ENCODE measurements around the gene C17orf58. TPM values are rescaled to one million over a fixed set of nuclear protein-coding genes. Genes with fewer than 3 reads are reported as not detected.
"Not testable (repeated sequence)": the region's sequence is repeated elsewhere in the genome, so short reads cannot be mapped to it uniquely, and the experiment has no call there.

Gene C17orf58
- total and polyA plus RNA-seq, 2 experiments from 2014 or later, result 13.5 TPM

- Histone ChIP-seq H3K36me3 (no peaks in the 10 kb centered on the region), H3K4me3 (no peak overlapping the region), H3K4me1 (ENCODE audit: low read depth) (no peaks in the 10 kb centered on the region), H3K27ac (no peak overlapping the region), H3K9me3 (ENCODE audit: low read depth) (no peaks in the 10 kb centered on the region), H3K27me3 (no peaks in the 10 kb centered on the region)
- no peak for DNase-seq (ENCODE audit: low read depth in 1 of 2, low spot score in 1 of 2)
- TF ChIP-seq, protein P1, sequence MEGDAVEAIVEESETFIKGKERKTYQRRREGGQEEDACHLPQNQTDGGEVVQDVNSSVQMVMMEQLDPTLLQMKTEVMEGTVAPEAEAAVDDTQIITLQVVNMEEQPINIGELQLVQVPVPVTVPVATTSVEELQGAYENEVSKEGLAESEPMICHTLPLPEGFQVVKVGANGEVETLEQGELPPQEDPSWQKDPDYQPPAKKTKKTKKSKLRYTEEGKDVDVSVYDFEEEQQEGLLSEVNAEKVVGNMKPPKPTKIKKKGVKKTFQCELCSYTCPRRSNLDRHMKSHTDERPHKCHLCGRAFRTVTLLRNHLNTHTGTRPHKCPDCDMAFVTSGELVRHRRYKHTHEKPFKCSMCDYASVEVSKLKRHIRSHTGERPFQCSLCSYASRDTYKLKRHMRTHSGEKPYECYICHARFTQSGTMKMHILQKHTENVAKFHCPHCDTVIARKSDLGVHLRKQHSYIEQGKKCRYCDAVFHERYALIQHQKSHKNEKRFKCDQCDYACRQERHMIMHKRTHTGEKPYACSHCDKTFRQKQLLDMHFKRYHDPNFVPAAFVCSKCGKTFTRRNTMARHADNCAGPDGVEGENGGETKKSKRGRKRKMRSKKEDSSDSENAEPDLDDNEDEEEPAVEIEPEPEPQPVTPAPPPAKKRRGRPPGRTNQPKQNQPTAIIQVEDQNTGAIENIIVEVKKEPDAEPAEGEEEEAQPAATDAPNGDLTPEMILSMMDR (IDR thresholded peaks at IDR 0.05; ENCODE audit: low read depth, low read length), result no peak
These were observed 5.4 kb downstream of the C17orf58 start for GRCh38 chr17:67990909-67991308.

DNA sequence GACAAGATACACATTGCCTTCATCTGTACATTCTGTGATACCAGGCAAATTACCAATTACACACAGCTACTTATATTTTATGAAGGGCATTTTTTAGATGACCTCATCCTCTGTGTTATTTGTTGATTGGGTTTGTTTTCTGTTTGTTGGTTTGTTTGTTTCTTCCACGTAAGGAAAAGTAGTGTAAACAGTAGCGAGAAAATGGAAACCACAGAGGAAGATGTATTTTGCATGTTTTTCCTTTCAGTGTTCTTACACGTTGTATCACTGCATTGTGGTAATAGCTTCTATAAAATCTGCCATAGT lies 12.9 kb downstream of the C17orf58 start:
- Histone ChIP-seq H3K27ac (no peak overlapping the region), H3K27me3 (no peaks in the 10 kb centered on the region), H3K4me1 (ENCODE audit: low read depth) (no peaks in the 10 kb centered on the region), H3K4me3 (no peak overlapping the region), H3K36me3 (no peaks in the 10 kb centered on the region), H3K9me3 (ENCODE audit: low read depth) (no peaks in the 10 kb centered on the region)
- DNase-seq (ENCODE audit: low read depth in 1 of 2, low spot score in 1 of 2), result no peak
- TF ChIP-seq, protein P1 (IDR thresholded peaks at IDR 0.05; ENCODE audit: low read depth, low read length), result no peak

DNA sequence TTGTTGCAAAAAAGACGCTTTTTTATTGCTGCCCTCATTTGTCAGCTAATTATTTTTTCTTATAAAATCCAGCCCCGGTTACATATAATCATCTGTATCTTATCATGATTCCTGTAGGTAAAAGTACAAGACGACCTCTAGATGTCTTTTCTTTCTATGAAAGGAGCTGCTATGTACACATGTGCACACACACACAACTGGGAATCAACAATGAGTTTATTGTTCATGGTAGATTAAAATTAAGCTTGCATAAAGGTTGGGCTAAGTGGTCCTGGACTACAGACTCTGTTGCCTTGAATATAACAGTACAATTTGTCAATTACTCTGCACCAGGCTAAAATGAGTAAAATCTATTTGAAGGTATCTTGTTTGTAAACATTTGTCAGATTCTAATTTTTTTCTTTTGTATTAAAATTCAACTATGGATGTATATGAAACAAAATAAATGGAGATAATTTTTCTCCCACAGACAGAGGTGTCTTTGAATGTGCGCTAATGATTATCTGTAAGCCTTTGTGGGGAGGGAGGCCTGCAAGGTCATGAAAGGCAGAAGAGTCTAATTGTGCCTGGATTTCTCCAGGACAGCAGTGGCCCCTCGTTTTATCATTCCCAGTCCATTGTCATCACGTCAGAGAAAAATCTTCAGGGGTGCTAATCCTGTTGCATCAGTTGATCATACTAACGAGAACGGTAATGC lies 13.4 kb downstream of the C17orf58 start:
- no peaks in the 10 kb centered on the region for H3K4me1 ChIP-seq (ENCODE audit: low read depth)
- H3K36me3 ChIP-seq, result no peaks in the 10 kb centered on the region
- no peak for DNase-seq (ENCODE audit: low read depth in 1 of 2, low spot score in 1 of 2)
- no peaks in the 10 kb centered on the region for H3K27me3 ChIP-seq
- no peak overlapping the region for H3K4me3 ChIP-seq
- no peak overlapping the region for H3K27ac ChIP-seq
- TF ChIP-seq, protein P1 (IDR thresholded peaks at IDR 0.05; ENCODE audit: low read depth, low read length), result no peak
- no peaks in the 10 kb centered on the region for H3K9me3 ChIP-seq (ENCODE audit: low read depth)

DNA sequence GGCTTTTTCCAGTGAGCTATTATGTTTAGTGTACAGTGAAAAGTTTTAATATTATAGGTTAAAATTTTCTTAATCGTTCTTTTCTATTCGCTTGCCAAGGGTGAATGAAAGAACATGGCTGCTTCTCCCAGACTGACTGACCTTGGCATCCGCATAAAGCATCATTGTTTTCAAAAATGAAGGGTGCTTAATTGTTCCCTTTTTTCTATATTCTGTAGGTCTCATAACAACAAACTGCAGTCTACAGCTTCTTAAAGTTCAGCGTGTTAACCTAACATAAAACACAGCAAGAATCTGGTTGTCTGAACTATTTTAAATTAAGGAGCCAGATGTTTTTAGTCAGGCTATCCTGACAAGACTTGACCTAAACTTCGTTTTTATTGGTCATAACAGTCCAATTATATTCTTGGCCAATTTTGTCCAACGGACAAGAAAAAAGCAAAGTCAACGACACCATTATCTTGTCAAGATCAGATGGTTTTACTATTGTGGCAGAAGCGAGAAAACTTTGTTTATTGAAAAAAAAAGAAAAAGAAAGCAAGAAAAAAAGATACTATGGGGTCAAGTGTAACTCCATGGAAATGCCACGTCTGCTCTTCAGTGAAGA lies 14.1 kb downstream of the C17orf58 start:
- Histone ChIP-seq H3K9me3 (ENCODE audit: low read depth) (no peaks in the 10 kb centered on the region), H3K4me1 (ENCODE audit: low read depth) (no peaks in the 10 kb centered on the region), H3K27me3 (no peaks in the 10 kb centered on the region), H3K27ac (no peak overlapping the region), H3K36me3 (peaks cover under 1% of the 10 kb centered on the region), H3K4me3 (no peak overlapping the region)
- DNase-seq (ENCODE audit: low read depth in 1 of 2, low spot score in 1 of 2), result no peak
- TF ChIP-seq, protein P1 (IDR thresholded peaks at IDR 0.05; ENCODE audit: low read depth, low read length), result no peak

- not testable (repeated sequence) for H3K4me1 ChIP-seq (ENCODE audit: low read depth); H3K9me3 ChIP-seq (ENCODE audit: low read depth); H3K27me3 ChIP-seq; DNase-seq (ENCODE audit: low read depth in 1 of 2, low spot score in 1 of 2); H3K27ac ChIP-seq; H3K36me3 ChIP-seq; H3K4me3 ChIP-seq
These were observed 15.4 kb downstream of the C17orf58 start for GRCh38 chr17:67980883-67981282.

DNA sequence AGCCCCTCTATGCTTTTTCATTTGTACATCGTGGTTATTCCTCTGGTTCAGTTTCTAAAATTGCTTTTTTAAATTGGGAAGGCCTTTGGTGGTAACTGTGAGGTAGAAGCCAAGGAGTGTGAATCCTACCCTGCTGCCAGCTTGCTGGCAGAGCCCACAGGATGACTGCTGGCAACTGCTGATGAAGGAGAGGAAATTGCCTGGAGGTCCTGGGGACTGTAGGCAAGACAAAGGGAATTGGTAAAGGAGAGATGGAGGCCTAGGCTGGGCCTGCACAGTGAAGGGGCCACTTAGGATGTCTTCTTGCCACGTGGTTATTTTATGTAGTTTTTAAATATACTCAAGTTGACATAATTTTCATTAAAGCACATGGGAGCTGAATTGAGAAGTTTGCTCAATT lies 15.8 kb downstream of the C17orf58 start:
- Histone ChIP-seq H3K36me3 (peaks cover 10% of the 10 kb centered on the region), H3K27me3 (no peaks in the 10 kb centered on the region), H3K9me3 (ENCODE audit: low read depth) (no peaks in the 10 kb centered on the region), H3K27ac (no peak overlapping the region), H3K4me3 (no peak overlapping the region), H3K4me1 (ENCODE audit: low read depth) (no peaks in the 10 kb centered on the region)
- no peak for DNase-seq (ENCODE audit: low read depth in 1 of 2, low spot score in 1 of 2)
- TF ChIP-seq, protein P1 (IDR thresholded peaks at IDR 0.05; ENCODE audit: low read depth, low read length), result no peak

GRCh38 chr17:67976306-67976705 lies 20.0 kb downstream of the C17orf58 start:
- not testable (repeated sequence) for H3K4me3 ChIP-seq; H3K27me3 ChIP-seq; H3K9me3 ChIP-seq (ENCODE audit: low read depth); DNase-seq (ENCODE audit: low read depth in 1 of 2, low spot score in 1 of 2); H3K4me1 ChIP-seq (ENCODE audit: low read depth); H3K27ac ChIP-seq
- H3K36me3 ChIP-seq, result peaks cover 18% of the 10 kb centered on the region
